Testis (tissue), 2 donors: ENCODE measurements around the gene SLAMF1.

Source experiments
- CTCF ChIP-seq, 3 experiments: fragments of 450-650 bp in 2 of 3; fragments of 200-600 bp in 1 of 3; sonication (generic) in 1 of 3; IDR thresholded peaks; one replicate each; pipeline ENCODE4 v1.5.1; 2016 to 2019; ENCODE audit warnings: antibody characterized with exemption in 3 of 3, mild to moderate bottlenecking in 2 of 3, moderate library complexity in 1 of 3
- POLR2A ChIP-seq: fragments of 450-650 bp; IDR thresholded peaks from one replicate; pipeline ENCODE4 v1.6.1; 2017; ENCODE audit warnings: antibody characterized with exemption, mild to moderate bottlenecking, moderate library complexity

GRCh38 chr1:160624464-160624863 is 22.4 kb downstream of the SLAMF1 start:
- TF ChIP-seq CTCF (IDR thresholded peaks at IDR 0.05) (no peak), POLR2A (no peak)
